NCI-H774 (cell line): ENCODE data around the gene CCNI.

Experiments used
- DNase-seq: peaks from one replicate; lab custom pipeline; 2025; lab: John Stamatoyannopoulos, UW

The CCNI gene

GRCh38 chr4:77003400-77003799 lies 72.4 kb downstream of the CCNI start:
- no peak for DNase-seq

DNA sequence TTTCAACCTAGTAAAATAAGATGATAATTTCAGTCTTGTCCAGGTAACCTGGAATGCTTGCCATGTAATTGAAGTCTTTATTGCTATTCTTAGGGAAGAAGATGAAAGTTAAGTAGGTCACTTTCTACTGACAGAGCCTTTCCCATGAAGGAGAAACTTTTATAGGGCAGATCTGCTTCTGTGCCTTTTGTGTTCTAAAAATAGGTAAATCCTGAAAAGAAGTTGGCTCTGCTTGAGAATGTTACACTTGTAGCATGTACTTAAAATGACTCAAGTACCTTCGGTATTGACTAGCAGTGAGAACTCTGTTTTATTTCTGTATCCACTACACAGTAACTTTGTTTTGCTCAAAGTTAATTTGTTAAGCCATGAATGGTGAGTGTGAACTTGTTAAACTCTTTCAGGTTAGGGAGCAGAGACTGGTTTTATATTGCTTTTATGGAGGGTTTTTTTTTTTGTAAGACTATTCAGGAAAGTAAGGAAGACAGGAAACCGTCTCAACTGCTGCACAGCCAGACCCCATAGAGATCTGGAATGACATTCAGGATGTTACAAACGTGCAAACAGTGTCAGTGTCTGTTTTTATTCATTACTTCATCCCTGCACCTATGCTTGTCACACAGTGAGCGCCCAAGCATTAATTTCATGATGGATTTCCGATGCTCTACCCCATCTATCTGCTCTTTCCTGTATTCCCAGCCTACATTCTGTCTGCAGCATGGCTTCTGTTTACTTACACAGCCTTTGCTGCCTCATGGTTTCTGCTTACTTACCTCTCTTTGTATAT lies 73.3 kb downstream of the CCNI start:
- DNase-seq = no peak

- DNase-seq = no peak
Observed at GRCh38 chr4:77001907-77002306, 73.9 kb downstream of the CCNI start.

DNA sequence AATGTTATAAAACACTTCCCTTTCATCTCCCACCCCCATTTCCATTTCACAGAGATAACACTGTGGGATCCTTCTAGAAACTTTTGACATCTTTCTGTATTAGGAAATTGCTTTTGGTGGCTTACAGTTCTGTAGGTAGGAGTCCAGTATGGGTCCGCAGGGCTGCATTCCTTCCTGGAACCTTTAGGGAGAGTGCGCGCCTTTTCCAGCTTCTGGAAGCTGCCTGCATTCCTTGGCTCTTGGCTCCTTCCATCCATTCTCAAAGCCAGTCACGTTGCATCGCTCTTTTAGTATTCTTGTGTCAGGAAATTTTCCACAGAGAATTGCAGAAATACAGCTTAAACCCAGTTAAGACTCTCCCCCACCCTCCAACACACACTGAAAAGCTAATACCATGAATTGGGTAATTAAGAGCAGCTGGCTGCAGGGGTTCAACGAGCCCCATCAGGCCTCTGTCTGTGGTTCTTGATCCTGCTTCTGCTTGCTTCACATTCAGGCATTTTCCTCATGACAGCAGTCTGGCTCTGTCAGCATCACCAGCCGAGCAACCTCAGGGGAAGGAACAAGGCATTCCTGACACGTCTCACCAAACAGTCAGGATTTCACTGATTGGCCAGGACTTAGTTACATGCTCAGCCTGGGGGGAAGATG lies 77.4 kb downstream of the CCNI start:
- DNase-seq = no peak

GRCh38 chr4:76997532-76997931 lies 78.3 kb downstream of the CCNI start:
- DNase-seq = no peak
